ENCODE data around the gene CACHD1. TPM values are rescaled to one million over a fixed set of nuclear protein-coding genes. Genes with fewer than 3 reads are reported as not detected.

The CACHD1 gene
- total and polyA plus RNA-seq, 9 of the 15 experiments (the other 6 are each of a cell fraction or from before 2014, with no cell fraction given) = 0.07 TPM; not detected in 8

DNA sequence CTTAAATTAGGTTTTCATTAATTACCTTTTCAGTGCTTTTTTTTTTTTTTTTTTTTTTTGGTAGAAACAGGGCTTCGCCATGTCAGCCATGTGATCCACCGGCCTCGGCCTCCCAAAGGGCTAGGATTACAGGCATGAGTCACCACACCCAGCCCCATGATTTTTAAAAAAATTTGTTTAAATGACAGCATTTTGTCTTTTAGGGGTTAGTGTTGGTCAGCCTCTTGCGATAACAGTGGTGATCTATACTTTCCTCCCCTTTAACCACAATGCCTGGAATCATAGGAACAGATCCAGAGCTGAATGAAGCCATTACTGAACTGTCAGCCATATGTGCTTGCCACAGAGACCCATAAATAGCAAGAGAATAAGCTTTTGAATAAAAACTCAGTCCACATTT is 73.9 kb downstream of the CACHD1 start:
- Histone ChIP-seq H3K4me1 (replicated peaks in 1 of 2; ENCODE audit: control insufficient read depth in 2 of 2, insufficient read depth in 2 of 2, low read length in 2 of 2) (no peaks in the 10 kb centered on the region), H3K36me3 (ENCODE audit: control insufficient read depth, insufficient read depth, low read length) (no peaks in the 10 kb centered on the region), H3K9ac (ENCODE audit: insufficient read depth in 1 of 2, low read depth in 2 of 2, low read length in 2 of 2) (no peak overlapping the region), H3K4me2 (ENCODE audit: insufficient read depth, low read length) (no peak overlapping the region), H3K9me3 (replicated peaks; ENCODE audit: control insufficient read depth, insufficient read depth, low read depth, low read length) (no peaks in the 10 kb centered on the region; the same call in 1 of the 2 replicates), H3K4me3 (no peak overlapping the region), H3K27ac (ENCODE audit: extremely low read depth, low read depth, low read length) (no peak overlapping the region), H3K79me2 (ENCODE audit: control insufficient read depth, insufficient read depth, low read length) (no peaks in the 10 kb centered on the region), H4K20me1 (replicated peaks; ENCODE audit: control insufficient read depth, insufficient read depth, low read length) (no peaks in the 10 kb centered on the region), H3K9me1 (ENCODE audit: control insufficient read depth, insufficient read depth, low read length) (no peaks in the 10 kb centered on the region), H2AFZ (ENCODE audit: low read depth, low read length) (no peak overlapping the region), H3K27me3 (ENCODE audit: control insufficient read depth in 2 of 2, insufficient read depth in 2 of 2, low read length in 2 of 2) (peaks cover 0 to 4% of the 10 kb centered on the region in 2 experiments; a peak in 2 of 5 replicates)
- DNase-seq (ENCODE audit: extremely low read depth in 1 of 4, low spot score in 3 of 4) (no peak), ATAC-seq (no peak), FAIRE-seq (no peak)
- 0% methylated on average over 4 of the region's 4 CpGs for WGBS (ENCODE audit: insufficient coverage, low coverage, missing lambda C conversion rate)
- POLR2A ChIA-PET = no interaction called here
- BruUV-seq (replicated peaks) = no TSS peak
- intact Hi-C loops (cut with micrococcal nuclease) (no loop called here), in situ Hi-C loops (cut with MboI) (no loop called here)
- CTCF ChIA-PET (ENCODE audit: low intra/inter-chr PET ratio) = no interaction called here
- TF ChIP-seq NRF1 (conservative IDR thresholded peaks at IDR 0.05 in 1 of 2, IDR thresholded peaks at IDR 0.05 in 1 of 2) = no peak
- no peak for TF ChIP-seq POLR2B (IDR thresholded peaks at IDR 0.05; ENCODE audit: low read depth, partially characterized antibody)

DNA sequence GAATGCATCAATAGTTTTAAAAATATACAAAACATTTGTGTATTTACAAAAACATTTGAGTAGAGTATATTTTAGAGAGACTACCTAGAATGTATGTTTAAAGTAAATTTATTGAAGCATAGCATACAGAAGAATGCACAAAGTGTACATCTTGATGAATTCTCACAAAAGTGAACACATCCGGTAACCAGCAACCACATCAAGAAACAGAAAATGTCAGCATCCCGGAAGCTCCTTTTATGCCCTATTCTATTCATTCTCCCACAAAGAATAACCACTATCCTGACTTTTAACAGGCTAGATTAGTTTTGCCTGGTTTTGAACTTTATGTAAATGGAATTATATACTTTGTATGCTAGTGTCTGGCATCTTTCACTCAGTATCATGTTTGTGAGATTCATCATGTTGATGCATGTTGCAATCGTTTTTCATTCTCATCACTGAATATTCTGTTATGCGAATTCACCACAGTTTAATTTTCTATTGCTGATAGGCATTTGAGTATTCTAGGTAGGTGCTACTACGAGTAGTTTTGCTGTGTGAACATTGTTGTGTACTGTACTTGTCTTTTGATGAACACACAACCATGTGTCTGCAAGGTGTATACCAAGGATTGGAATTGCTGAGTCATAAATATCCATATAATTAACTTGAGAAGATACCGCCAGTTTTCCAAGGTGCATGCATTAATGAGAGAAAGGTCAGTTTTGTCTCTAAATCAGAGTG is 75.4 kb downstream of the CACHD1 start:
- 0% methylated on average over 6 of the region's 6 CpGs for WGBS (ENCODE audit: insufficient coverage, low coverage, missing lambda C conversion rate)
- no peaks in the 10 kb centered on the region for H3K36me3 ChIP-seq (ENCODE audit: control insufficient read depth, insufficient read depth, low read length)
- no peaks in the 10 kb centered on the region for H3K79me2 ChIP-seq (ENCODE audit: control insufficient read depth, insufficient read depth, low read length)
- no peak for FAIRE-seq
- POLR2A ChIA-PET = no interaction called here
- no peak for DNase-seq (ENCODE audit: extremely low read depth in 1 of 4, low spot score in 3 of 4)
- H3K27me3 ChIP-seq (ENCODE audit: control insufficient read depth in 2 of 2, insufficient read depth in 2 of 2, low read length in 2 of 2) = peaks cover 0 to 4% of the 10 kb centered on the region in 2 experiments; a peak in 2 of 5 replicates
- H2AFZ ChIP-seq (ENCODE audit: low read depth, low read length) = no peak overlapping the region
- no peak overlapping the region for H3K27ac ChIP-seq (ENCODE audit: extremely low read depth, low read depth, low read length)
- no peaks in the 10 kb centered on the region for H3K9me1 ChIP-seq (ENCODE audit: control insufficient read depth, insufficient read depth, low read length)
- H3K4me2 ChIP-seq (ENCODE audit: insufficient read depth, low read length) = no peak overlapping the region
- CTCF ChIA-PET (ENCODE audit: low intra/inter-chr PET ratio) = no interaction called here
- no peaks in the 10 kb centered on the region; the same call in 1 of the 2 replicates for H3K9me3 ChIP-seq (replicated peaks; ENCODE audit: control insufficient read depth, insufficient read depth, low read depth, low read length)
- BruUV-seq (replicated peaks) = no TSS peak
- no peak for ATAC-seq
- H4K20me1 ChIP-seq (replicated peaks; ENCODE audit: control insufficient read depth, insufficient read depth, low read length) = no peaks in the 10 kb centered on the region
- in situ Hi-C loops (cut with MboI) (no loop called here), intact Hi-C loops (cut with micrococcal nuclease) (no loop called here)
- no peak overlapping the region for H3K4me3 ChIP-seq
- no peak overlapping the region for H3K9ac ChIP-seq (ENCODE audit: insufficient read depth in 1 of 2, low read depth in 2 of 2, low read length in 2 of 2)
- TF ChIP-seq NFE2 (IDR thresholded peaks at IDR 0.05; ENCODE audit: low read depth) (0 out of 2 replicates have a peak, but pooled peaks have one; percentile 24), ZNF217 (CRISPR knock-in tag; IDR thresholded peaks at IDR 0.05) (no peak), ZNF316 (IDR thresholded peaks at IDR 0.05) (peak; percentile 35), MAFG (tag; conservative IDR thresholded peaks at IDR 0.05) (peak; percentile 40; the same call in 1 of the 2 replicates)
- TF ChIP-seq, protein P1, sequence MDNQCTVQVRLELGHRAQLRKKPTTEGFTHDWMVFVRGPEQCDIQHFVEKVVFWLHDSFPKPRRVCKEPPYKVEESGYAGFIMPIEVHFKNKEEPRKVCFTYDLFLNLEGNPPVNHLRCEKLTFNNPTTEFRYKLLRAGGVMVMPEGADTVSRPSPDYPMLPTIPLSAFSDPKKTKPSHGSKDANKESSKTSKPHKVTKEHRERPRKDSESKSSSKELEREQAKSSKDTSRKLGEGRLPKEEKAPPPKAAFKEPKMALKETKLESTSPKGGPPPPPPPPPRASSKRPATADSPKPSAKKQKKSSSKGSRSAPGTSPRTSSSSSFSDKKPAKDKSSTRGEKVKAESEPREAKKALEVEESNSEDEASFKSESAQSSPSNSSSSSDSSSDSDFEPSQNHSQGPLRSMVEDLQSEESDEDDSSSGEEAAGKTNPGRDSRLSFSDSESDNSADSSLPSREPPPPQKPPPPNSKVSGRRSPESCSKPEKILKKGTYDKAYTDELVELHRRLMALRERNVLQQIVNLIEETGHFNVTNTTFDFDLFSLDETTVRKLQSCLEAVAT (IDR thresholded peaks at IDR 0.05) = no peak
- TF ChIP-seq, protein P2, sequence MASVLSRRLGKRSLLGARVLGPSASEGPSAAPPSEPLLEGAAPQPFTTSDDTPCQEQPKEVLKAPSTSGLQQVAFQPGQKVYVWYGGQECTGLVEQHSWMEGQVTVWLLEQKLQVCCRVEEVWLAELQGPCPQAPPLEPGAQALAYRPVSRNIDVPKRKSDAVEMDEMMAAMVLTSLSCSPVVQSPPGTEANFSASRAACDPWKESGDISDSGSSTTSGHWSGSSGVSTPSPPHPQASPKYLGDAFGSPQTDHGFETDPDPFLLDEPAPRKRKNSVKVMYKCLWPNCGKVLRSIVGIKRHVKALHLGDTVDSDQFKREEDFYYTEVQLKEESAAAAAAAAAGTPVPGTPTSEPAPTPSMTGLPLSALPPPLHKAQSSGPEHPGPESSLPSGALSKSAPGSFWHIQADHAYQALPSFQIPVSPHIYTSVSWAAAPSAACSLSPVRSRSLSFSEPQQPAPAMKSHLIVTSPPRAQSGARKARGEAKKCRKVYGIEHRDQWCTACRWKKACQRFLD (CRISPR knock-in tag; IDR thresholded peaks at IDR 0.05) = no peak
- no peaks in the 10 kb centered on the region for H3K4me1 ChIP-seq (replicated peaks in 1 of 2; ENCODE audit: control insufficient read depth in 2 of 2, insufficient read depth in 2 of 2, low read length in 2 of 2)

All from K562 (cell line).